Measurements from ENCODE around the gene ULBP2.
A peak's percentile ranks its signal among the peaks of the same experiment; 100 is the strongest.
"Not testable (repeated sequence)": the region's sequence is repeated elsewhere in the genome, so short reads cannot be mapped to it uniquely, and the experiment has no call there.

The ULBP2 gene

DNA sequence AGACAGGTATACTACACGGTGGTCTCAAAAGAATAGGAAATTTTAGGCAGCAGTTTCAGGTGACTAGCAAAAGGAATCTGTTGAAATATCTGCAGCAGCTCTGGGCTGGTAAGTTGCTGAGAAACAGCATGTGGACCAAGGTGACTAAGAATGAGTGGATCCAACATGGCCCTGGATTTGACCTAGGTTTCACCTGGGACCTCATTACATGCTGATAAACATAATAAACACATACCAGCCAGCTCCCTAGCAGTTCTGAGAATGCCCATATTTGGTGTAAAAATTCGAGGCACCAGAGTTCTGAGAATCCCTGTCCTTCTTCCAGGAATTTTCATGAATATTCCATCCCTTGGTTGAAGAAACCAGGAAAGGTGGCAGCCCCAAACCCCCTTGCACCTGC is 11.6 kb downstream of the ULBP2 start:
- DNase-seq: not testable (repeated sequence)

DNA sequence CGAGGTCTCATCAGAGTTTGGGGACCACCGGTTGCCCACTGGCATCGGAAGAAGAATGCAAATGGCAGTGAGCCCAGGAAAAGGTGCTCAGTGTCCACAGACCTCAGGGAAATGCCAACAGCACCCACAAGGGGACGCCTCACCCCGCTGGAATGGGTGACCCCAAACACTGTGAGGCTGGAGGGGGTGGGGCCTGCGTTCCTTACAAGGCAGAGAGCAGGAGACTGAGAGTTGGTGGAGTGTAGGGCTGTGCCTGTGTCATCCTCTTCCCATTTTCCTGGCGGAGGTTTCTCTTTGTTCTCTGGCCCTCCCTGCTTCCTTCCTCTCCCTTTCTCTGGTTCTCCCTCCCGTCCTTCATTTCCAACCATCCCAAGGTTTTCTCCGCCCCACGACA is 12.1 kb downstream of the ULBP2 start:
- not testable (repeated sequence) for DNase-seq

DNA sequence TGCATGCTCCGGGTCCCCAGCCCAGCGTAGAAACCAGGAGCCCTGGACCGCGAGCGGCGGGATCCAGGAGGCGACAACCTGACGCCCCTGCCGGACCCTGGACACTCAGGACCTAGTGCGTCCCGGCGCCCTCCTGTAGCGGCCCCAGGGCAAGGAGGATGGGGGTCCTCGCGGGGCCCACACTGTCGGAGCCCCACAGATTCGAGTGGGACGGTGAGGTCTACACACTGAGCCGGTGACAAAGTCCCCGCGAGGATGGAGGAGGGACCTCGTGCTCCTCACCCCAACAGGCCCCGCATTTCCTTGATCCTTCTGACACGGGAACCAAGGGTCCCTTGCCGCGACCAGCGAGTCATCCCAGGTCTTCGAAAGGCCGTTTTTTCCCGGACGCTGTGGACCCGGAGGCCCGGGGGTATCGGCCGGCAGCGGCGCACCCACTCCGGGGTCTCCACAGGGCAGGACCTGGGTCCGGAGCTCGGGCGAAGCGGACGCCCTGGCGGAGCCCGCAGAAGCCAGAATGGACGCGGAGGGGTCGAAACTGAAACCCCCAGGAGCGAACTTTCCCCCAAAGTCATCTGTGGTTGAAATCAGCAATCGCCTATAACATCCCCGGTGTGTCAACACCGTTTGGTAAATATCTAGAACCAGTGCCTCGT is 12.6 kb downstream of the ULBP2 start:
- not testable (repeated sequence) for DNase-seq

DNA sequence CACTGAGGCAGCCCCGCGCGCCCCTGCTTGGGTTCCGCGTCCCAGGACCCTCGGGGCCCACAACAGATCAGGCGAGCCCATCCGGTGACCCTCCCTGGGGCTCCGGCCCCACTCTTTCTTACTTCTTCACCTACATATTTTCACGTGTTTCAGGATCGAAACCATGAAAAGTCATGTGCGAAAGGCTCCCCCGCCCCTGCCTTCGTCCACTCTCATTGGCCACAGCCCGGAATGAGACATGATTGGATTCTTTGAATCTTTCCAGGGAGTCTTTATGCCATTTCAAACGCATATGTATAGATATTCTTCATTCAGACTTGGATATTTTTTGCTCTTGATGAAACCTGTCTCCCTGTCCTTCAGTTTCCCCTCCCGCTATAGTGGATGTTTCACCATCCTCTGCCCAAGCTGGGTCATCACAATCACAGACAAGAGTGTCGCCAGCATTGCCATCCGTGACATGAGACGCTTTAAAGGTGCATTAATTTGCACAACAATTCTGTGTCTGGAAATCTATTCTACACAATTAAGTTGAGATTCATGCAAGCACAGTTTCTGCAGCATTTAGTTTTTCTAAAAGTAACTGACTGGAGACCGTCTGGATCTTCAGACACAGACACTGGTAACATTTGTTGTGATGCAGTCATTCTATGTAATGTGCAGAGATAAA is 13.3 kb downstream of the ULBP2 start:
- not testable (repeated sequence) for DNase-seq

DNA sequence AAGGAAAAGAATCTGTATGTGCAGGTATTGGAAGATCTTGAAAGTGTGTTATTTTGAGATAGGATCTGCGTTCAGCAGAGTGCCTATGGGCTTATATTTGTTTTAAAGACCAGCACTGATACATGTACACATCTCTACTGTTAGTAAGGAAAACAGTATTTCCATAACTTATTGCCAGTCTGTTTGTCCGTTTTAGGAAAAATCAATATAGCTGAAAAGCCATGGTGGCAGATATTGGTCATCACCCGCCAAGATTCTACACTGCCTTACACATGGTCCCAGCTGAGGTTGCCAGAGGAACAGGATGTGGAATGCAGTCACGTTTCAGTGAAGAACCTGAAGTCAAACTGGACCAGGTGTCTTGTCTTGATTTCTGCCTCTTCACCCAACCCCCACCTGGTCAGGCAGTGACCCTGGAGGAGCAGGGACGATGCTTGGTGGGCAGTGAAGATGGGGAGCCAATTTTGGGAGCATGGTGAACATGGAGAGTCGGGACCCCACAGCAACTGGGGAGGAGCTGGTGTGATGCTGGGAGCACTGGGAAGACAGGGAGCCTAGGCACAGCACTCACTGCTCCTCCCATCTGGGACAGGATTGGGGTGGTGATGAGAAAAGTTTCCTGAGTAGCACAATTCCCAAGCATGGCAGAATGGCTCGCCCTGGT is 14.0 kb downstream of the ULBP2 start:
- not testable (repeated sequence) for DNase-seq

DNA sequence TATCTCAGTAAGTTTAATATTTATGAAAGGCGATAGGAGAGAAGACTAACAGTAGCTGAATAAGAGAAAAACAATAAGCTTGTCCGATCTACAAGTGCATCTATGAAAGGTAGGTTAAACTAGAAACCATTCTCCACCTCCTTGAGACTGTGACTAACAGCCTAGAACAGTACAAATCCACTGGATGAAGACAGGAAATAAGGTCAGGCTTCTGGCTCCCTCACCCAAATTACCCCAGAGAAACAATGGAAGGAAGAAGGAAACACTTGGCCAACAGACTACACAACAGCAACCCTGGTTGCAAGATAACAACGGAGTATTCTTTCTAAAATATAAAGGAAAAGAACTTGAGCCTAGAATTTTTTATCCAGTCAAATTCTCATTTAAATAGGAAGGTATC is 16.3 kb downstream of the ULBP2 start:
- DNase-seq: not testable (repeated sequence)

DNA sequence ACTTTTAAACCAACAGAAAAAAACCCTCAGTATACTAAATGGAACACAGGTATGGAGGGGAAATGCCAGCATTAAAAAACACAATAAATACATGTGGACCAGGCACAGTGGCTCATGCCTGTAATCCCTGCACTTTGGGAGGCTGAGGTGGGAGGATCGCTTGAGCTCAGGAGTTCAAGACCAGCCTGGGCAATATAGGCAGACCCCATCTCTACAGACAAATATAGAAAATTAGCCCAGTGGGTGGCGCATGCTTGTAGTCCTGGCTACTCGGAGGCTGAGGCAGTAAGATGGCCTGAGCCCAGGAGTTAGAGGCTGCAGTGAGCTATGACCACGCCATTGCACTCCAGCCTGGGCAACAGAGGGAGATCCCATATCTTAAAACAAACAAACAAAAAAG is 18.0 kb downstream of the ULBP2 start:
- not testable (repeated sequence) for DNase-seq

DNA sequence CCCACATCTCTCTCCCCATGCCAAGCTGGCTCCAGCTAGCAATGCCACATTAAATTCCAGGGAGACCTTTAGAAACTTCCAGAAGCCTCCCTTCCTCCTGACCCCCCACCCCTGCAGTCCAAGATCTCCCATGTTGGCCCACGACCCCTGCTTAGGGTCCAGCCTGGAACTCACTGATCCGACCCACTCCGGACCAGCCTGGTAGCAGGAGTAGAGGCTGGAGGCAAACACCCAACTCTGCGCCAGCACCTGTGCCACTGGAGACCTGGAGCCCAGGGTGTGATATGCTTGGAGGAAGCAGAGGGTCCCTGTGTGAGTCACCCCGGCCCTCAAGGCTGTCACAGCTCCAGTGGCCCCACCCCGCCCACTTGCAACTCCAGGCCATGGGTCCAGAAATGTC is 18.7 kb downstream of the ULBP2 start:
- DNase-seq: no peak

DNA sequence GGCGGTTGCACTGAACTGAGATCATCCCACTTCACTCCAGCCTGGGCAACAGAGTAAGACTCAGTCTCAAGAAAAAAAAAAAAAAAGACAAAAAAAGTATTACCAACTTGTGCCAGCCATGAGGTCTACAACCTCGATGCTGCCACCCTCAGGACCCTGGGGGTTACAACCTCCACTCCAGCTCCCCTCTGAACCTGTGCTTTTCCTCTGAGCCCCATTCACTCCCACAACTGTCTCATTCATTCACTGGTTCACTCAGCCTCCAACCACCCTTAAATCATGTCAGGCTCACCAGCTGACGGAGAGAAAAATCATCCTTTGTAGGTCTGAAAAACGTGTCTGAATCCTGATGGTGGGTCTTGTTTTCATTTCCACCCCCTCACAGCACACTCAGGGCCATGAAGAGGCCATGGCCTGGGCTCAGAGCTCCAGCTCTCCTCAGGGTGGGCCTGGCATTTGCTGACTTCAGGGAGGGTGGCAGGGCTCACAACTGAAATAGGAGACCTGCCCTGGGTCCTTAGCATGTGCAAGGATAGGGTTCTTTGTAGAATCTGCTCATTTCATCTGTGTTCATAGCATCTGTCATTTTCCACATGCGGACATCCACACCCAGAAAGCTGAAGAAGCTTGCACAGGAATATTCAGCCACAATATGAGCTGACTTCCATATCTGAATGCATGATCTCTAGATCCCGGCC is 20.1 kb downstream of the ULBP2 start:
- peak; percentile 48 for DNase-seq

DNA sequence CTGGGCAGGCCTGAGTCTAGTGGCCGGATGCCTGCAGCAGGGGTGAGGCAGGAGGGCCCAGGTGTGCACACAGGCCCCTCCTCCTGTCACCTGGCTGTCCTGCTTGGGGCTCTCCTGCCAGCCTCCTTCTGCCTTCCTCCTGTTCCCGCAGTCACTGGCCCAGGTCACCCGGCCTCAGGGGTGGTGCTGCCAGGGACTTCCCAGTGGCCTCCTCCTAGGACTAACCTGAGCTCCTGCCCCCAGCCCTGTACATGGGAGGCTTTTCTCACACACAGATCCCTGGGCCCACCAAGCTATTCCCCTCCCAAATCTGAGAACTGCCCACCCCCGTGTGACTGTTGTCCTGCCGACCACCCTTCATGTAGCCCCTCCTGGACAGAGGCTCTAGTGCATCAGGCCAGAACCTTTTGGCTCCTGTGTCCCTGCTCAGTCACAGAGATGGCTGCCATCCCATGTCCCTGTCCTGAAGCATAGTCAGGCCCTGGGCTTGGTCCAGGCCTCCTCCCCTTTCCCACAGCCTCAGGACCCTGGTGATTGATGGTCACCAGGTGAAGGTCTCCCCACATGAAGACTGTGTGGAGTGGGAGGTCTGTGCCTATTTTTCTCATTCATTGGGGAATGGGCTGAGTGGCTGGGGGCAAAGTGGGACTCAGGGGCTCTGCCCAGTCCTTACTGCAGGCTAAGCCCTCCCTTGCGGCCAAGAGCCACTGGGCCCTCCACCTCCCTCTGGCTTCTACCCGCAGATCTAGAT is 20.8 kb downstream of the ULBP2 start:
- no peak for DNase-seq

DNA sequence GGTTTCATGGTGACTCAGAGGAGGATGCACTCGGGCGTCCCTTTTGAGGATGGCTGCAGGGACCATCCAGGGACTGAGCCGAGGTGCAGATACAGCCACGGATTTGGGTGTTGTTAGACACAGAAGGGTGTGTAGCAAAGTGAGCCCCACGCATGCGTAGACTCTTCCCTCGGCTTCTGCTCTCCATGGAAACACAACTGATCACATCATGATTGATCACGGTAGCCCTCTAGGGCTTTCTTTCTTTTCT is 21.3 kb downstream of the ULBP2 start:
- peak; percentile 45 for DNase-seq

DNA sequence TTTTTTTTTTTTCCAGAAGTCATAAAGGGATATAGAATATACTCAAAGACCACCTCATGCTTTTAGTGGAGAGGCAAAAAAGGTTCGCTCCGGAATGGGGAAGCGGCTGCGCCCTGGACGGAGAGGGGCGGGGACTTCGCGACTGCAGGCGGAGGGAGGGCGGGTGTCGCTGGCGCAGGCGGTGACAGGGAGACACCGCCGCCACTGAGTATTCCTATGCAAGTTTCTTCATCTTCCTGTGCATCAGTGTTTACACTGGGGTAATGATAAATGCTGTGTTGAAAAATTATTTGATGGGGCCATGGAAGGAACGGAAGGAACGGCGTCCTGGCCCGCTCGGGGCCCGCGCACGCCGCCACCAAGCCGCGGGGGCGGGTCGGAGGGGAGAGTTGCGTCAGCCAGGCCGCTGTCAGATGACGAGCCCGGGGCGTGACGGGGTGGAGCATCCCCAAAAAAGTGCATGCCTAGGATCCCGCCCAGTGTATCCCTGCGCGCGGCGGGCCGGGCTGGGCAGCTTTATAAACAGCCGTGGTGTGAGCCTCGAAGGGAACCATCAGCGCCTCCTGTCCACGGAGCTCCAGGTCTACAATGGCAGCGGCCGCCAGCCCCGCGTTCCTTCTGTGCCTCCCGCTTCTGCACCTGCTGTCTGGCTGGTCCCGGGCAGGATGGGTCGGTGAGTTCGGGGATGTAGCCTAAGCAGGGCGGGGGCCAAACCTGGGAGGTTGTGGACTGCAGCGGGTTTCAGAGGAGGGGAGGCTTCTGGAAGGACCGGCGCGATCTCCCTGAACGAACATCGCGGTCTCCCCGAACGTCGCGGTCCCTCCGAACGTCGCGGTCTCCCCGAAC is 21.9 kb downstream of the ULBP2 start, which contains the start of gene ULBP1:
ULBP1 (plus strand) TSS at position 482 of the 846 bp plus-strand sequence; CDS start at position 589, 107 bp downstream.
- DNase-seq: peak; percentile 82

DNA sequence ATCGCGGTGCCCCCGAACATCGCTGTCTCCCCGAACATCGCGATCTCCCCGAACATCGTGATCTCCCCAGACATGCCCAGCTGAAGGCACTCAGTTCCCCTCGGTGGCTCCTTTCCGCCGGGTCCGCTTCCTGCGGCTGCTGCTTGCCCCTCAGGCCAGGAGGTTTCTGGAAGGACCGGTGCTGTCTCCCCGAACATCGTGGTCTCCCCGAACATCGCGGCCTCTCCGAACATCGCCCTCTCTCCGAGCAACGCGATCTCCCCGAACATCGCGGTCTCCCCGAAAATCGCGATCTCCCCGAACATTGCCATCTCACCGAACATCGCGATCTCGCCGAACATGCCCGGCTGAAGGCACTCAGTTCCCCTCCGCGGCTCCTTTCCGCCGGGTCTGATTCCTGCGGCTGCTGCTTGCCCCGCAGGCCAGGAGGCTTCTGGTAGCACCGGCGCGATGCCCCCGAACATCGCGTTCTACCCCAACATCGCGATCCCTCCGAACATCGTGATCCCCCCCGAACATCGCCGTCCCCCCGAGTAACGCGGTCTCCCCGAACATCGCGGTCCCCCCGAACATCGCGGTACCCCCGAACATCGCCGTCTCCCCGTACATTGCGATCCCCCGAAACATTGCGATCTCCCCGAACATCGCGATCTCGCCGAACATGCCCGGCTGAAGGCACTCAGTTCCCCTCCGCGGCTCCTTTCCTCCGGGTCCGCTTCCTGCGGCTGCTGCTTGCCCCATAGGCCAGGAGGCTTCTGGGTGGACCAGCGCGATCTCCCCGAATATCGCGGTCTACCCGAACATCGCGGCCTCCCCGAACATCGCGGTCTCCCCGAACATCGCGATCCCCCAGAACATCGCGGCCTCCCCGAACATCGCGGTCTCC is 22.7 kb downstream of the ULBP2 start:
- DNase-seq: peak; percentile 25

DNA sequence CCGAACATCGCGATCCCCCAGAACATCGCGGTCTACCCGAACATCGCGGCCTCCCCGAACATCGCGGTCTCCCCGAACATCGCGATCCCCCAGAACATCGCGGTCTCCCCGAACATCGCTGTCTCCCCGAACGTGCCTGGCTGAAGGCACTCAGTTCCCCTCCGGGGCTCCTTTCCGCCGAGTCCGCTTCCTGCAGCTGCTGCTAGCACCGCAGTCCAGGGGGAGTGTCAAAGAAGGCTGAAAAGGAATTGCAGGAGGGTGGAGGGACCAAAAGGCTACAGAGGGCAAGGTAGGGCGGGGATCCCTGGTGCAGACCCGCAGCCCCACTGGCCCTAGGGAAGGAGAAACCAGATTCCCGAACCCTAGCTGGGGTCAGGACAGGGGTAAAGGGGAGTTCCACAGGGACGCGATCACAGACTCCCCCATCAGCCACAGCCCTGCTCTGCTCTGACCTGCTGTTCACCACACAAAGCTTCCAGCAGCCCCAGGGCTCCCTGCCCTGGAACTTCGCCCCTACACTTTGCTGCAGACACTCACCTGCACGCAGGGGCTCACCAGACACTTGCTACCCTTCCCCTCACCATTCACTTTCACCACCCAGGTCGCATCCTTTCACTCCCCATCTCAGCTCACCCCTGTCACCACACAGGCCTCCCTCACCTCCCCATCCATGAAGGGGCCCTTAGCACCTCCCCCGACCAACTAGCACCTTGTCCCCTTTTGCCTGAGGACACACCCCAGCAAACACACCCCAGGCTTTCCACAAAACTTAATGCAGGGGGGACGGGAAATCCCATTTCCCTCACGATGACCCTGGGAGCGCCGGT is 23.6 kb downstream of the ULBP2 start:
- peak; percentile 27 for DNase-seq

DNA sequence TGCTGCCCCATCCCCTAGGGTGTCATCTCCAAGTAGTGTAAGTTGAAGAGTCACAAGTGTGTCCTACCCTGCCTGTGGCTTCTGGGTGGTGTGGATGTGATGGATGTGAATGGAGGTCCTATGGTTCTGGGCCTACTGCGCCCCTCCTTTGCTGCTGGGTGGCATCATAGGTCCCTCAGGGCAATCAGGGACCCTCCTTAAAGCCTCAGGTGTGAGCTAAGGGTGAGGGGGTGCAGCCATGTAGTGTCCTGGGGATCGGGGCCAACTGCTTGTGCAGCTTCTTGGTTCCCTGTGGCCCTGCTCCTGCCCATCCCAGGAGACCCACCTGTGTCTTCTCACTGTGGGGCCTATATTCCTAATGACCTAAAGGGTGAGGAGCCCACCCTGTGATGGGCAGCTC is 24.5 kb downstream of the ULBP2 start:
- DNase-seq: not testable (repeated sequence)

DNA sequence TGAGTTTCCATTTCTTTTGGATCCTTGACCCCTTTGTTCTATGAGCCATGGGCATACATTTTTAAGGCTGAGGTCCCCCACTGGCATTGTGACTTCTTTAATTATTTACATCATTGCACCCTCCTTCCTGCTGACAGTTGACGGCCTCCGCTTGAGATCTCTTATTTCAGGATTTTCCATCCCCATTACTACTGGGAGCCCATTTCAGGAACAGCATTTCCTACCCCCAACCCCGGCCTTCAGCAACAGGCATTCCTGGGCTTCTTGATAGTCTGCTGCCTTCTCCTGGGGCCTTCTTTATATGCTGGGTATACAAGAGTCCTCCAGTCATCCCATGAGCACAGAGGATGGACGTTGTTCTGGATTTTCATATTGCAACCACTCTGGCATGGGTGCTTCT is 25.8 kb downstream of the ULBP2 start:
- no peak for DNase-seq

DNA sequence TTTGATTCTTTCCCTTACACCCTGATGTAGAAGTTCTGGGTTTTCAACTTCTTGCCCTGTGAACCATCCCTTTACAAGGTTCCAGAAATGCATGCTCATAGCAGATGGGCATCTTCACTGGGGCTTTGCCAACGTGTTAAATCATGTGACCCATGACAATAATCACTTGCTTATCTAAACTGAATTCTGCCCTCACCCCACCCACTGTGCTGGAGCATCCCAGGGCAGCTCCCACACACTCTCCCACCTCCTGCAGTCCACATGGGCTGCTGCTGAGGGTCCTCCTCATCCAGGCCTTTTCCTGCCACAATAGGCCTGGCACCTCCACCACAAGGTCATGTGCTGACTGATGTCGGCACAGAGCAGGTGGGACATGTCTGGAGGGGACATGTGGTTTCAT is 26.2 kb downstream of the ULBP2 start:
- DNase-seq: not testable (repeated sequence)

DNA sequence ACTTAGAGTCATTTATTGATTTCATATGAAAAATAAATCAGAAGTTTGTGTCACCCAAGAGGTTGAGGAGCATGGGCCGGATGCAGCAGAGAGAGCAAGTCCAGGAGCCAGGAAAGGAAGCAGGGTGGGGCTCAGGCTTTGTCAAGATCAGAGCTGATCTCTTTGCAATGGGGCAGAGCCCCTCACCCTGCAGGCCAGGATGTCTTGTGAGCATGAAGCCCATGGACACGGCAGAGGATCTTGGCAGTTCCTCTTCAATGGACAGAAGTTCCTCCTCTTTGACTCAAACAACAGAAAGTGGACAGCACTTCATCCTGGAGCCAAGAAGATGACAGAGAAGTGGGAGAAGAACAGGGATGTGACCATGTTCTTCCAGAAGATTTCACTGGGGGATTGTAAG is 27.1 kb downstream of the ULBP2 start:
- DNase-seq: not testable (repeated sequence)

DNA sequence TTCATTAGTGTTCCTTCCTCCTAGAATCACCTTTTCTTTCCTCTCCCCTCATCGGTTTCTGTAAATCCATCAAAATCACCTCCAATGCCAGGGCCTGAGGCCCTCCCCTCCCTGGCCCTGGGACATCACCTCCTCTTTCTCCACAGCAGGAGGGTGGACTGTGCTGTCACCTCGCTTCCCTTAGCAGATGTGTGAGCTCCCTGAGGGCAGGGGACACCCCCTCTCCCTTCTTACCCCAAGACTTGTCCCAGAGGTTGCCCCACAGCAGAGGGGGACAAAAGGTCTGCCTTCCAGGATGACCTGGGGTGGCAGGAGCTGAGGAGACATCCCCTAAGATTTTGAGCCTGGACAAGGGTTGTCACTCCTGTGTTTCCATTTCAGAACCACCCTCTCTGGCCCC is 27.8 kb downstream of the ULBP2 start:
- no peak for DNase-seq

DNA sequence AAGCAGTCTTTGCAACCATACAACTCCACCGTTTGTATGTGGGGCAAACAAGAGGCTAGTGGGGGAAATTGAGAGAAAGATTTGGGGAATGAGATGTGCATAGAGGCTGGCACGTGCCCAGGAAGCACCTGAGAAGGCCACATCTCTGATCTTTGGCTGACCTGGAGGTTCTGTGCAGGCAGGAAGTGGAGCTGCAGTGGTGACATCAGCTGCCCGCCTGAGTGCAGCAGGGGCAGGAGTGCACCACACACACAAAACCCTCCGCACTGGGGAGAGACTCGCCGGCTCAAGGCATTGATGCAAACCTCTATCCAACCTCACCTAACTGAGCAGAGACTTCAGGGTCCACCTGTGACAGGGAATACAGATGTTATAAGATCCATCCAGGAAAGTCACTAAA is 32.6 kb downstream of the ULBP2 start:
- not testable (repeated sequence) for DNase-seq
